GM06990 (cell line): ENCODE data around the gene SOS2.

Source experiments
- DNase-seq: peaks from one replicate; pipeline ENCODE4 v3.0.0-alpha.2; 2011; ENCODE audit not compliant: insufficient read length; ENCODE audit errors: extremely low read depth
- H3K27me3 ChIP-seq: replicated peaks from 2 replicates; pipeline ENCODE4 v1.6.0; 2011; ENCODE audit warnings: low read length; ENCODE audit not compliant: control insufficient read depth, insufficient read depth
- H3K36me3 ChIP-seq: 2 replicates; pipeline ENCODE4 v1.5.1; 2011; ENCODE audit warnings: low read length; ENCODE audit not compliant: control insufficient read depth, insufficient read depth
- H3K4me3 ChIP-seq: replicated peaks from 2 replicates; pipeline ENCODE4 v1.5.1; 2011; ENCODE audit warnings: low read depth, mild to moderate bottlenecking, control low read depth, low read length
- CTCF ChIP-seq: IDR thresholded peaks from 2 replicates; pipeline ENCODE4 v1.5.1; 2011; ENCODE audit warnings: low read length, control low read depth, mild to moderate bottlenecking, inconsistent platforms; ENCODE audit not compliant: insufficient read depth, poor library complexity, severe bottlenecking

SOS2 gene

GRCh38 chr14:50067723-50068495, 163.5 kb downstream of the SOS2 start:
- no peaks in the 10 kb centered on the region for H3K27me3 ChIP-seq
- no peaks in the 10 kb centered on the region for H3K36me3 ChIP-seq
- no peak overlapping the region for H3K4me3 ChIP-seq
- no peak for TF ChIP-seq CTCF
- DNase-seq, result no peak
